ENCODE measurements around the gene MOSMO.

MOSMO gene

DNA sequence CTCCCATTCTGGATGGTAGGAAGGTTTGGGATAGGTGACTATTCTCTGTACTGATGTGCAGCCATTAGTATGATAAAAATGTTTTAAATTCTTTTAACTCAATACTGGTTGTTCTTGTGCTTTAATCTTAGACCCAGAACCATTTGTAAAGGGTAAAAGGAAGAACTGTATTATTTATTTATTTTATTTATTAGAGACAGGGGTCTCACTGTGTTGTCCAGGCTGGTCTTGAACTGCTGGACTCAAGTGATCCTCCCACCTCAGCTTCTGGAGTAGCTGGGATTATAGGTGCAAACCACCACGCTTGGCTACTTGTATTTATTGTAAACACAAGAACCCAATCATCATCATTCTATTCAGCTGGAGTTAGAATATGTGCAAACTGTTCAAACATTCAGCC is 2.2 kb upstream of the MOSMO start:
- TF ChIP-seq, protein P1, sequence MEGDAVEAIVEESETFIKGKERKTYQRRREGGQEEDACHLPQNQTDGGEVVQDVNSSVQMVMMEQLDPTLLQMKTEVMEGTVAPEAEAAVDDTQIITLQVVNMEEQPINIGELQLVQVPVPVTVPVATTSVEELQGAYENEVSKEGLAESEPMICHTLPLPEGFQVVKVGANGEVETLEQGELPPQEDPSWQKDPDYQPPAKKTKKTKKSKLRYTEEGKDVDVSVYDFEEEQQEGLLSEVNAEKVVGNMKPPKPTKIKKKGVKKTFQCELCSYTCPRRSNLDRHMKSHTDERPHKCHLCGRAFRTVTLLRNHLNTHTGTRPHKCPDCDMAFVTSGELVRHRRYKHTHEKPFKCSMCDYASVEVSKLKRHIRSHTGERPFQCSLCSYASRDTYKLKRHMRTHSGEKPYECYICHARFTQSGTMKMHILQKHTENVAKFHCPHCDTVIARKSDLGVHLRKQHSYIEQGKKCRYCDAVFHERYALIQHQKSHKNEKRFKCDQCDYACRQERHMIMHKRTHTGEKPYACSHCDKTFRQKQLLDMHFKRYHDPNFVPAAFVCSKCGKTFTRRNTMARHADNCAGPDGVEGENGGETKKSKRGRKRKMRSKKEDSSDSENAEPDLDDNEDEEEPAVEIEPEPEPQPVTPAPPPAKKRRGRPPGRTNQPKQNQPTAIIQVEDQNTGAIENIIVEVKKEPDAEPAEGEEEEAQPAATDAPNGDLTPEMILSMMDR (IDR thresholded peaks at IDR 0.05): no peak

DNA sequence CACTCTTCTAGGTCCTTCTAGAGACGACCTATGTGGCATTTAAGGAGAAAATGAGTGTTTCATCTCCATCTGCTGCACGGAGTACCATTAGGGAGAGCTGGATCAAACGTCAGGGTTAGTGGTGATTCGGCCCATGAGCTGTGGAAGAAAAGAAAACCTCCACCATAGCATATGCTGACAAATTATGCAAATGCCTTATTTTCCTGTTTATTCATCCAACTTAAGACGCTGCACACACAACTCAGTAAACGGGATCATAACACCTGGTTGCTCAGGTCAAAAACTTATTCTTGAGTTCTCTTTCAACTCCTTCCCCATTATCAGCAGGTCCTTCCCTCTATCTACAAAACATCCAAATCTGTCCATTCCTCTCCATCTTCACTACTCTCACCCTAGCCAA is 1.3 kb upstream of the MOSMO start:
- TF ChIP-seq, protein P1 (IDR thresholded peaks at IDR 0.05): no peak

DNA sequence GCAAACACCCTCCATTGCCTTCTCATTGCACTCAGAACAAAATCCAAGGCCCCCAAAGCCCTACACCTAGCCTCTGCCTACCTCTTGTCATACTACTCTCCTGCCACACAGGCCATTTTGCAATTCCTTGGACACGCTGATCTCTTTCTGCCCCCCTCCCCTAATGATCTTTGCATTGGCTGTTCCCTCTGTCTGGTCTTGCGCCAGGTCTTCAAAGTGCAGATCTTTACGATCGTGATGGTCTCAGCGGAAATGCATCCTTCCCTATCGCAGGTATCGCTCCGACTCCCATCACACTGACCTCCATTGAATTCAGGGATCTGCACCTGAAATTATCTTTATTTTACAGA is 777 bp upstream of the MOSMO start:
- TF ChIP-seq, protein P1 (IDR thresholded peaks at IDR 0.05): no peak

DNA sequence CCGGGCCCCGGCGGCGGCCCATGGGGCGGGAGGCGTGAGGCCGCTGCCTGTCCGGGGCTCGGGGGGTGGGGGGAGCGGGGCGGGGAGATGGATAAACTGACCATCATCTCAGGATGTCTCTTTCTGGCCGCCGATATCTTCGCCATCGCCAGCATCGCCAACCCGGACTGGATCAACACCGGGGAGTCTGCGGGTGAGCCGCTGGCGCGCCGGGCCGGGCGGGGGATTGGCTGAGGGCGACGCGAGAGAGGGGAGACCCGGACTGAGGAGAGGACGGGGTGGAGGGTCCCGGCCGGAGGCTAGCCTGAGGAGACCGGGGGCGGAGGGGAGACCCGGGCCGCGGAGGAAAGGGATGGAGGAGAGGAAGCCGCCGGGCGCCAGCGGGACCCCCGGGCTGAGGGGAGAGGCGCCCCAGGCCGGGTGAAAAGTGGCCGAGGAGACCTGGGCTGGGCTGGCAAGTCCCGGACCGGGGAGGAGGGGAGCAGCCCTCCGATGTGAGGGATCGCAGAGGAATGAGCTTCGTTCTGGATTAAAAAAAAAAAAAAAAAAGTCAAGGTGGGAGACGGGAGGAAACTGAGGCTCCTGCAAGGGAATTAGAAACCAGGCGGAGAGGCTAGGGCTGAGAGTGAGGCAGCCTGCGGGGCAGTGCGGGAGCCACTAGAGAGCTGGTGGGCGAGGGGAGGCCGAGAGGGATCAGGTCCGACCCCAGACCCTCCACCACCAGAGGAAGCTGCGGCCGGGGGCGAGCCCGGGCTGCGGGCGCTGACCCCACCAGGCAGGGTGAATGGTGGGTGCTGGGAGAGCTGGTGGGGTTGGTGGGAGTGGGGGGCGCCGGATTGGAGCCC is 526 bp downstream of the MOSMO start:
- TF ChIP-seq, protein P1 (IDR thresholded peaks at IDR 0.05): no peak

DNA sequence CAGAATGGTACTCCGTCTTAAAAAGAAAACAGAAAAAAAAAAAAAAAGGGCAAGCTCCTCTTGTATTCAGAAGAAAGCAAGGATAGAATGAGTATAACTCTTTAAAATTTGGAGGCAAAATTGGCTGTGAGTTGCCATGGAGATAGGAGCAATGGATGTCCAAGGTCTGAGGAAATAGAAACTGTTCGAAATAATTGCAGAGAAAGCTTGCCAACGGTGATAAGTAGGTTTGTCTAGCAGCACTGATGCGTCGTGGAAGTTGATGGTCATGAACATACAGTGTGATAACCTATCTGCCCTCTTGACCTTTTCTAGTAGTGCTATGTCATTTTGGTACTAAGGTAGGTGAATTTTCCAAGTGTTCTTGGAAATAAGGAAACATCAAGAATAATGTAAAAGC is 3.0 kb downstream of the MOSMO start:
- TF ChIP-seq, protein P1 (IDR thresholded peaks at IDR 0.05): no peak

DNA sequence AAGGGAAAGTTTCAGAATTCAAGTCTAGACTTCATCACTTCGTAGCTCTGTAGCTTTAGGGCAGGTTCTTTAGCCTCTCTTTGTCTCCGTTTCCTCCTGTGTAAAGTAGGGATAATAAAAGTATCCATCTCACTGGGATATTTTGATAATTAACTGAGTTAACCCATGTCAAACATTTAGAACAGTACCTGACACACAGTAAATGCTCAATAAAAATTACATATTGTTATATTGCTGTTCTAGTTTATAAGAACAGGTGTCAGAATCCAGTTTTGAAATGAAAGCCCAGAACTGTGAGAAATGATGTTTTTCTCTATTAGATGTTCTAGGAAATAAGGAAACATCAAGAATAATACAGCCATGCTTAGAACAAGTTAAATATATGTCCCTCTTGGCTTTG is 4.3 kb downstream of the MOSMO start:
- TF ChIP-seq, protein P1 (IDR thresholded peaks at IDR 0.05): no peak

DNA sequence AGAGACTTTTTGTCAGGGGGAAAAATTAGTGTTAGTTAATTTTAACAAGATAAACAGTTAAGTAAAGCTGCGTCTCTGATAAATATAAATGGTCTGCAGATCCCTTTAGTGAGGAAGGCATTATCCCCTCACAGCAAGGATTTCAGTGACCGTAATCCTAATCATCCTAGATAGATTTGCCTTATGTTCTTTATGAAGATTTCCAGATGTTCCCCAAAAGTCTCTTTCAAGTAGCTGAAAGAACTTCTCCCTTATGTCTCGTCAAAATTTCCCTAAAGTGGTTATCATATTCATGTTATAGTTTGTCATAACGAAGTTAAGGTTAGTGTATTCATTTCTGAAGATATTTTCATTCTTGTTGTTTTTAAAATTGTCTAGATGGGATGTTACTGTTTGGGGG is 5.6 kb downstream of the MOSMO start:
- TF ChIP-seq, protein P1 (IDR thresholded peaks at IDR 0.05): no peak
